HG03342 (cell line): ENCODE measurements around the gene TMPRSS7.

Experiments
- ATAC-seq: cut with Tn5 transposase; IDR thresholded peaks from one replicate; pipeline ENCODE4 v1.9.1; 2021; ENCODE audit warnings: mild to moderate bottlenecking, moderate library complexity; ENCODE audit not compliant: unreplicated experiment

TMPRSS7 gene

GRCh38 chr3:112126511-112126911, 92.0 kb downstream of the TMPRSS7 start:
- ATAC-seq: no peak

GRCh38 chr3:112127522-112128494, 93.3 kb downstream of the TMPRSS7 start:
- ATAC-seq: no peak

- peak; percentile 64 for ATAC-seq
Measured at GRCh38 chr3:112128843-112129727, 94.5 kb downstream of the TMPRSS7 start.

- ATAC-seq: no peak
Measured at GRCh38 chr3:112129925-112130637, 95.5 kb downstream of the TMPRSS7 start.

GRCh38 chr3:112130638-112130993, 96.1 kb downstream of the TMPRSS7 start:
- ATAC-seq: no peak
